EL (cell line): ENCODE results near the gene SAXO2.
"Not testable (repeated sequence)": the region's sequence is repeated elsewhere in the genome, so short reads cannot be mapped to it uniquely, and the experiment has no call there.

ENCODE experiments used
- DNase-seq: peaks from one replicate; pipeline ENCODE4 v3.0.0-alpha.2; 2016

Gene SAXO2, protein sequence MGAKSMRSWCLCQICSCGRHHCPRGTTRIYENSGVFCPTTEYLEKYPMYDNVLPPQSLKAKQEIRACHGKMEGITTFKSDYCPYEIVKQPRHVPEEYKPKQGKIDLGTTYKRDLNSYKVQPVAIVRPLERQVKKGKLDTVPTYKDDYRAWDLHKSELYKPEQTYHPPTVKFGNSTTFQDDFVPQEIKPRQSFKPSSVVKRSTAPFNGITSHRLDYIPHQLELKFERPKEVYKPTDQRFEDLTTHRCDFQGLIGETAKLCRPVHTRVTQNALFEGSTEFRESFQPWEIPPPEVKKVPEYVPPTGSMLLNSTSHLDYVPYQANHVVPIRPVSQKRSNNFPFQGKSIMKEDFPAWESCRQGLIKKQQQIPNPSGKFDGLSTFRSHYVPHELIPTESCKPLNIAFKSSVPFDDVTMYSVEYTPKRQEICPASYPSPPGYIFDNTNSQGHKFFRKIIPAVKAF

GRCh38 chr15:82262422-82263026 is at the start of gene SAXO2, which contains the start of gene EFL1:
Gene SAXO2 (plus strand): TSS chr15:82262818. CDS start chr15:82262880, 62 bp downstream.
Gene EFL1 (minus strand): TSS chr15:82262734. CDS start chr15:82261778, 956 bp downstream.
- peak; percentile 90 for DNase-seq

- DNase-seq: not testable (repeated sequence)
Observed at GRCh38 chr15:82216092-82216491, 46.5 kb upstream of the SAXO2 start.

DNA sequence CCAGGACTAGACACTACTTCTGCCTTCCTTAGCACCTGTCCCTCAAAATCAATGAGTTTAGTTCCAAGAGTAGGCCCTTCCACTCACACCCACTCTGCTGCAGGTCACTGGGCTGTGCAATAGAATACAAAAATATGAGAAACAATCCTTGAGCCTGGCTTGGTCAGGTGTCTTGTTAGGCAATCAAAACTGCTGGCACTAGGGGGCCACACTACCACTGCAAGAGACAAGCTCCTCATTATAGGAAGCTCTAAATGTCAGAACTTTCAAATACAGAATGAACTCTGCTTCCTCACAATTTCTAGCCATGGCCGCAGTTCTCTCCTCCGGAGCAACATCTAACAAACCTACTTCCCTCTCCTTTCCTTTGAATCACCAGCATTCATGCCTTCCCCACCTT is 41.1 kb upstream of the SAXO2 start:
- peak; percentile 10 for DNase-seq

DNA sequence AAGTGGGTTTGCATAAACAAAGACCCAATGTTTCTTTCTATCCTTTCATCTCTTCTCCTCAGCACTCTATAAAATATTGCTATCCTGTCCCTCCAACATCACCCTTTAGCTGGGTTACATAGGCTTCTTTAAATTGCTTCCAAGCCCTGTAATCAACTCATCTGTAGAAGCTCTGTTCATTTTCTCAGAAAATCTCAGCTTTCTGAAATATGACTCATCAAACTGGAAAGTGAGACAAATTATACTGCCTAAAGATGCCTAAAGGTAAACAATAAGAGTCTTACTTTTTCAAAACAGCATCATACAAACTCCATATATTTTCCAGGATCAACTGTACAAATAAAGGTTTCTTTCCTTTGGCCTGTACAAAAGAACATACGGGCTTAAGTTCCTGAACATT is 33.9 kb upstream of the SAXO2 start:
- DNase-seq: peak; percentile 13

DNA sequence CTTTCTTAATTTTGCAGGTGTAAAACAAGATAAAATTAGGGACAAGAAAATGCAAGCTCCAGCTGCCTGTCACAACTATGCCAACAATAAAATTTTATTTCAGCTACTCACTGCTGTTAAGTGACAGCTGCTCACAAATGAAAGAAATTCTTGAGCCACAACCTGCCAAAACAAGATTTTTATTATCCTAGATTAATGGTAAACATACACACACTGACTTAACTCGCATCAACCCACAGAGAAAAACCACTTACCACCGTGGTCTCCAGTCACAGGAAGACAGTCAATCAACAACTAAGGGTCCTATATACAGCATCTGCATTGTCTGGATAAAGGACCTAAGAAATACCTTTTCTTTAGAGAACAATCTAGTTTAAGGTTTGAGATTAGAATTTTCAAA is 31.4 kb upstream of the SAXO2 start:
- DNase-seq: no peak

DNA sequence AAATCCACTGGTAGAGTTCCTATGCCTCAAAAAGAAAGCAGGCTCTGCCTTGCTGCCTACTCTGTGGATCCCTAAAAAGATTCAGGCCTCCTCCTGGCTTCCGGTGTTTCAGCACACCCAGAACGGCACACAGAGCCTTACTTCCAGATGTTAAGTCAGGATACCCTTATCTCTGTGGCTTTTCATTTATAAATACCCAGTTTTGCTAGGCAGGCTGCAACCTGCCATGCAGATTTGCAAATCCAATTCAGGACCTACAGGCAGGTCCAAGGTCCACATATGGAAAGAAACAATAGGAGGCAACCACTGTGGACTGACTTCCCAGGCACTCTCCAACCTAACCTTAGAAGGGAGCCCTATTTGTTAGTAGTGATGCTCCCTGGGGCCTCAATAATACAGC is 30.8 kb upstream of the SAXO2 start:
- no peak for DNase-seq

DNA sequence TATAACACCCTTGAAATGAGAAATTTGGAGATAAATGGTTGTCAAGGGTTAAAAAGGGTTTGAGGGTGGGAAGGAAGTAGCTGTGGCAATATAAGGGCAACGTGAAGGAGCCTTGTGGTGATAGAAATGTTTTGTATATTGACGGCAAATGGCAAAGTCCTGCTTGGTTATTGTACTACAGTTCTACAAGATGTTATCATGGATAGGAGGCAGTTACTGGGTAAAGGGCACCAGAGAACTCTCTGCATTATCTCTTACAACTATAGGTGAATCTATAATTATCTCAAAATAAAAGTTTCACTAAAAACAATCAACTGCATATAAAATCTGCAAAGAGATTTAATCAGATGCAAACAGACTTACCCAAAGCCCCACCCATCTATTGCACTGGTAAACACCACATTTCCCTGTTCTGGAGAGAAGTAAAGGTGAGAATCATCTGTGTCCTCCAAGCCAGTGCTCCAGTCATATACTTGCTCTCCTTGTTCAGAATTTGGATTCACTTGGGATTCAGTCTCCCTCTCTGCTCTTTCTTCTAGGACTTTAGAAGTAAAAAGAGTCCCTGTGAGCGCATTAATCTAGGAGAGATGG is 24.6 kb upstream of the SAXO2 start:
- not testable (repeated sequence) for DNase-seq

- DNase-seq: no peak
Observed at GRCh38 chr15:82239685-82240391, 22.8 kb upstream of the SAXO2 start.

DNA sequence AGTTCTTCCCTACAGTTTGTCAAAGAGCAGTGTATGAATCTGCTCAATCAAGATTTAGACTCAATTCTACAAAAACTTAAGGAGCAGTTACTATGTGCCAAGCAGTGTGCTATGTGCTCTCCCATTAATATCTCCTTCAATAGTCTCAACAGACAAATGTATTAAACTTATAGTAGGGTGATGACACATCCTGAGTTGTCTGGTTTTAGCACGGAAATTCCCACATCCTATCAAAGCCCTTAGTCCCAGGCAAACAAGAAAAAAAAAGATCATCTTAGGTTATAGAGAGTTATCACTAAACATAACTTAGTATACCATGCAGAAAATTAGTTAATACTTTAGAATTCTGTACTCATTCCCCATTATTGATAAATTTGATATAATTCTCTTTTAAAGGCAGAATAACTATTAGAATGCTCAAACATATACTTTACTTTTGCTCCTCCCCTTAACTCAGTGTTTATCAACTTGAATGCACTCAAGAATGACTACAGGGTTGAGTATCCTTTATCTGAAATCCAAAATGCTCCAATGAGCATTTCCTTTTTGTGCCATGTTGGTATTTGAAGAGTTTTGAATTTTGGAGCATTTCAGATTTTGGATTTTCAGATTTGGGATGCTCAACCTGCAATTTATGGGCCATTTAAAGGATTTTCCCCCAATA is 20.6 kb upstream of the SAXO2 start:
- peak; percentile 61 for DNase-seq

GRCh38 chr15:82243644-82244043 is 19.0 kb upstream of the SAXO2 start:
- DNase-seq: not testable (repeated sequence)

DNA sequence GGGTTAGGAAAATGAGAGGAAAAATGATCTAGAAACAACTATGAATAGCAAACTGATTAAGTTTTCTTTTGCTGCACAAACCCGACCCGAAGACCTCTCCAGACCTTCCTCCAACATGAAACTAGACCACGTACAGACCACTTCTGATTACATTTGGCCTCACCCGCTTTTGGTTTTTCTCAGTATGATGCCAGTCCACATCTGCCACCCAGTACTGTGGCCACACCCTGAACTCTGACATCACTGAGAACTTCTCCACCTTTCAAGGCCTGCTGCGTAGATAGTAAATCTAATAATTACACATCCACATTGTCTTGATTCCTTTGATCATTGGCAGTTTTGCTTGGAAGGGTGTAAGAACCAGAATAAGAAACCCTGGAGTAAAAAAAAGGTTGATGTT is 16.7 kb upstream of the SAXO2 start:
- DNase-seq: not testable (repeated sequence)

GRCh38 chr15:82248261-82248660 is 14.4 kb upstream of the SAXO2 start:
- peak; percentile 7 for DNase-seq

- DNase-seq: peak; percentile 84
Observed at GRCh38 chr15:82261566-82262421, 824 bp upstream of the SAXO2 start.

- no peak for DNase-seq
Observed at GRCh38 chr15:82263350-82263749, 732 bp downstream of the SAXO2 start.

GRCh38 chr15:82267137-82267536 is 4.5 kb downstream of the SAXO2 start:
- DNase-seq: not testable (repeated sequence)

DNA sequence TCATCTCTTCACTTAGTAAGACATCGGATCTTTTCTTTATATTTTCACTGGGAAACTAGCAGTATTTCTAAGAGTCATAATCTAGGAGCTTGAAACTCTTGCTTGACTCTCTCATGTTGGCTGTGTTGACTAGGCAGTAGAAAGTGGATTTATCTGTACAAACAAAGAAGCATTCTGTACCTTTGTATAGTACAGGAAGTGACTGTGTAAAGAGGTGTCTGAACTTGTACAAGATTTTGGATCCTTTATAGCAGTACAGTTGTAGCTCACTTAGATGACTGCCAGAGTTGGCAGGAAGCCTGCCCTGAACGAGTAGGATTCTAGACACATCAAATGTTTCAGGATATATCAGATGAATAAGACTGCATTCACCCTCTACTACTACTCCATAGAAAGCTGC is 5.8 kb downstream of the SAXO2 start:
- DNase-seq: not testable (repeated sequence)

DNA sequence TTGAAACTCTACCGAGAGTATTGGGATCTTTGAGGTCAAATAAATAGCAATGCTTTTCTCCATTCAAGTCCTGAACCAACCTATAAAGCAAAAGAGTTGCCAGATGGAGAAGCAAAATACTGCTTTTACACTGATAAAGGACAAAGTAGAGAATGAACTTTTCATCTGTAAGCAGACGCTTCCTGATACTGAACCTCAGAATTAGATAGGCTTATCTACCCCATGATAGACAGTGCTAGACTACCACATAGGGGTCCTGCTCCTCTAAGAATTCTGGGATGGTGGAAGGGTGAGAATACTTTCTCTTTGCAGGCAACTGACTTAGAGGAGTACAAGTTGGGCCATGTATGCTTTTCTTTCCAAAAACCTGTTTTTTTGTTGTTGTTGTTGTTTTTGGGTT is 9.5 kb downstream of the SAXO2 start:
- DNase-seq: no peak

GRCh38 chr15:82275410-82275809 is 12.8 kb downstream of the SAXO2 start:
- DNase-seq: no peak

GRCh38 chr15:82281276-82281675 is 18.7 kb downstream of the SAXO2 start:
- not testable (repeated sequence) for DNase-seq

- DNase-seq: not testable (repeated sequence)
Observed at GRCh38 chr15:82282386-82282785, 19.8 kb downstream of the SAXO2 start.

GRCh38 chr15:82284381-82284780 is 21.8 kb downstream of the SAXO2 start:
- not testable (repeated sequence) for DNase-seq
